Colonic mucosa (tissue), 4 donors: ENCODE measurements around the gene SLC24A1. TPM values are rescaled to one million over a fixed set of nuclear protein-coding genes. Genes with fewer than 3 reads are reported as not detected.

Experiments used
- DNase-seq: peaks from one replicate; pipeline ENCODE4 v3.0.0-alpha.2; 2020
- H3K27ac ChIP-seq: fragments of 200-600 bp; one replicate; pipeline ENCODE4 v1.8.0; 2021
- H3K27me3 ChIP-seq: fragments of 200-600 bp; one replicate; pipeline ENCODE4 v1.8.0; 2021
- H3K36me3 ChIP-seq: fragments of 200-600 bp; one replicate; pipeline ENCODE4 v1.8.0; 2021
- H3K4me1 ChIP-seq: fragments of 200-600 bp; one replicate; pipeline ENCODE4 v1.8.0; 2021; ENCODE audit warnings: mild to moderate bottlenecking
- H3K4me3 ChIP-seq: fragments of 200-600 bp; one replicate; pipeline ENCODE4 v1.8.0; 2021
- H3K9ac ChIP-seq, 2 donors: one replicate each; pipeline ENCODE4 v1.7.0; 2013; ENCODE audit warnings: control low read depth in 2 of 2, low read depth in 2 of 2, low read length in 2 of 2
- H3K9me3 ChIP-seq: fragments of 200-600 bp; one replicate; pipeline ENCODE4 v1.8.0; 2021
- CTCF ChIP-seq: fragments of 200-600 bp; IDR thresholded peaks from one replicate; pipeline ENCODE4 v1.8.0; 2022; ENCODE audit warnings: antibody characterized with exemption, mild to moderate bottlenecking
- intact Hi-C: fragments of 100-400 bp; cut with DNase I; formaldehyde crosslinking; loops from one replicate; pipeline ENCODE4 v1.14.1; 2022
- total RNA-seq, 2 donors: library from RNA; stranded (reverse); fragmentation: NEBNext Ultra II Directional in 1 of 2; extraction: Animal tissue kit (Norgen Biotek cat#: 25700) in 1 of 2; gene quantifications; one replicate each; pipeline ENCODE4 v1.2.1, GENCODE V29; 2021
- donor health status: healthy.
- donor health status: DM: no; HTN: no; CAD: no.
- donor health status: DM: no; HTN: no; CAD: no.

The SLC24A1 gene
- total RNA-seq, 2 donors from 2014 or later, result 5.5 to 7.1 TPM

DNA sequence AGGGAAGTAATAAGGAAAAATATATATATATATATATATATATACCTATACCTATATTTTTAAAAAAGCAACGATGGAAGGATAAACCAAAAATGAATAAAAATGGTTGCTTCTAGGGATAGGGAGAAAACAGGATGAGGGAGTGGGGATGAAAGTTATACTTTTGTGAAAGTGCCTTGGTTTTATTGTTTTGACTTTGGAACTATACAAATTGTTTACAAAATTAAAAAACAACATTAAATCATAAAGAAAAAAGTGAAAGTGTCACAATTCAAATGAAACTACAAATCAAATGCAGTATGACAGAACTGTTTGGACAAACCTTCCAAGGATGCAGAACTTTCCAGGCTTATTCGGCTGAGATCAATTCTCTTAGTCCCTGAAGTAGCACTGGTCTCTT lies 54.4 kb downstream of the SLC24A1 start:
- Histone ChIP-seq H3K4me3 (no peak overlapping the region), H3K27me3 (no peaks in the 10 kb centered on the region), H3K4me1 (no peaks in the 10 kb centered on the region), H3K36me3 (peaks cover 4% of the 10 kb centered on the region), H3K27ac (no peak overlapping the region), H3K9ac (no peak overlapping the region), H3K9me3 (no peaks in the 10 kb centered on the region)
- DNase-seq, result no peak
- no peak for TF ChIP-seq CTCF
- intact Hi-C loops, result no loop called here

GRCh38 chr15:65680544-65680943 lies 58.8 kb downstream of the SLC24A1 start:
- no peak for TF ChIP-seq CTCF
- Histone ChIP-seq H3K4me1 (no peaks in the 10 kb centered on the region), H3K9me3 (no peaks in the 10 kb centered on the region), H3K9ac (no peak overlapping the region), H3K4me3 (no peak overlapping the region), H3K27me3 (no peaks in the 10 kb centered on the region), H3K27ac (no peak overlapping the region), H3K36me3 (no peaks in the 10 kb centered on the region)
- intact Hi-C loops, result no loop called here
- DNase-seq, result no peak

GRCh38 chr15:65682404-65682911 lies 60.7 kb downstream of the SLC24A1 start:
- intact Hi-C loops, result no loop called here
- no peaks in the 10 kb centered on the region for H3K9me3 ChIP-seq
- H3K4me1 ChIP-seq, result no peaks in the 10 kb centered on the region
- DNase-seq, result no peak
- no peaks in the 10 kb centered on the region for H3K36me3 ChIP-seq
- TF ChIP-seq CTCF, result no peak
- no peaks in the 10 kb centered on the region for H3K27me3 ChIP-seq
- H3K4me3 ChIP-seq, result no peak overlapping the region
- H3K27ac ChIP-seq, result no peak overlapping the region
- H3K9ac ChIP-seq, result no peak overlapping the region

DNA sequence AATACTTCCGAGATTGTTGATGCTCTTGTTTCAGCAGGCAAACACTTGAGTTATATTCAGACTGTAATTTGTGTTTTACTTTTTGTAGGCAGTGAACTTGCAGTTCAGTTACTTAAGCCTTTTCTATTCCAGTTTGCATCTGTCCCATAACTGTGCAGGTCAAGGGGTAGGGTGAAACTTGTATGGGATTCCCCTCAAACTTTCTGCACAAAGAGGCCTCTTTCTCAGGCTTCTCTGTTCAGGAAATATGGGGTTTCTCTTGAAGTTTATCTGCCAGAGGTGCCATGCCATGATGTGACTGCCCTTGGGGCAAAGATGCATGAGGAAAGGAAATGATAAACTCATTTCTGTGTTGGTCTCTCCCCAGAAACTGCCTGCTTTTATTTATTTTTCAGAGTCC lies 66.7 kb downstream of the SLC24A1 start:
- intact Hi-C loops, result no loop called here
- TF ChIP-seq CTCF, result no peak
- Histone ChIP-seq H3K4me3 (no peak overlapping the region), H3K36me3 (no peaks in the 10 kb centered on the region), H3K27me3 (no peaks in the 10 kb centered on the region), H3K9me3 (no peaks in the 10 kb centered on the region), H3K9ac (no peak overlapping the region), H3K27ac (no peak overlapping the region), H3K4me1 (no peaks in the 10 kb centered on the region)
- DNase-seq, result no peak

GRCh38 chr15:65690173-65690572 lies 68.4 kb downstream of the SLC24A1 start:
- no peak for DNase-seq
- Histone ChIP-seq H3K36me3 (no peaks in the 10 kb centered on the region), H3K4me1 (no peaks in the 10 kb centered on the region), H3K27ac (no peak overlapping the region), H3K9me3 (no peaks in the 10 kb centered on the region), H3K9ac (no peak overlapping the region), H3K27me3 (no peaks in the 10 kb centered on the region), H3K4me3 (no peak overlapping the region)
- intact Hi-C loops, result no loop called here
- no peak for TF ChIP-seq CTCF

DNA sequence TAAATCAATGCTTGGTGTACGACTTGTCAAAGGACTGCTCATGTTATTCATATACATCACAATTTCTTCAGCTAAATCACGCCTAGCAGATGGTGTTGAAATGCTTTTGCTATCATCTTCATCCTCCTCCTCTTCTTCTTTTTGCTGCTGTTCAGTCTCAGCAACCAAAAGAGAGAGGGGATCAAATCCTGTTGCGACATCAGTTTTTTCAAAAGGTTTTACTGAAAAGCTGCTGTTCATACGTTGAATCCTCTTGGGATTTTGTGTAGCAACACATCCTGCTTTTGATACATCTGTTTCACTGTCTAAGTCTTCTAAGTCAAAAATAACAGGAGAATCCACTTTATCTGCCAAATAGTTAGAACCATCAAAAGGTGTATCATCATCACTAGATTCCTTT lies 69.0 kb downstream of the SLC24A1 start:
- H3K9ac ChIP-seq, result no peak overlapping the region
- no peak overlapping the region for H3K4me3 ChIP-seq
- no peaks in the 10 kb centered on the region for H3K9me3 ChIP-seq
- no peak for DNase-seq
- H3K4me1 ChIP-seq, result no peaks in the 10 kb centered on the region
- intact Hi-C loops, result no loop called here
- TF ChIP-seq CTCF, result no peak
- no peaks in the 10 kb centered on the region for H3K36me3 ChIP-seq
- H3K27me3 ChIP-seq, result no peaks in the 10 kb centered on the region
- H3K27ac ChIP-seq, result no peak overlapping the region
